ENCODE results near the gene MINPP1.
"Not testable (repeated sequence)": the region's sequence is repeated elsewhere in the genome, so short reads cannot be mapped to it uniquely, and the experiment has no call there.

Gene MINPP1

DNA sequence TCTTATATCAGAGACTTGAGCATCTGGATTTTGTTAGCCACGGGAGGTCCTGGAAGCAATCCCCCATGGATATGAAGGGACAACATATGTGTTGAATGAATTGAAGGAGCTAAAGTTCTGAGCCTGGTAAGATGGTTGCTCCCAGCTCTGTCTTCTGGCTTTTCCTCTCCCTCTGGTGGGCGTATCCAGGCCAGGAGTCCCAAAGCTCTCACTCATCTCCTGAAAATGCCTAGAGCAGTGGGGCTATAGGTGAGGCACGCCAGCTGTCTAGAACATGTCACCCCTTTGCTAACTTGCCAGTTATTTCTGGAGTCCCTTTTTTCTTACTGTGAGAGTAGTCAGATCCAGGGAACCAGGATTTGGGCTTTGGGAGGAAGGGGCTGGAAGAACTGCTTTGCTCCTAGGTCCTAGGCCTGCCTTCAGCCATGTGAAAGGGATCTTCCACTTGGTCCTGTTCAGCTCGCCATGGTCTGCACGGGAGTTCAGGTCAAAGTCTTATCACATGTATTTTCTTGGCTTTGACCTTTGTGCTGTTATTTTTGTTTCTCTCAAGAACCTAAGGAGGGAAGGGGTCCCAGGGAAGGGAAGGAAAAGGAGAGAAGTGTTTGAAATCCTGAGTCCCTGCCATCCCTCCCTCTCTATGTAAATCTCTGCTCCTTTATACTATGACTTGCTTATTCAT, 73.6 kb downstream of the MINPP1 start:
- no peak for DNase-seq

DNA sequence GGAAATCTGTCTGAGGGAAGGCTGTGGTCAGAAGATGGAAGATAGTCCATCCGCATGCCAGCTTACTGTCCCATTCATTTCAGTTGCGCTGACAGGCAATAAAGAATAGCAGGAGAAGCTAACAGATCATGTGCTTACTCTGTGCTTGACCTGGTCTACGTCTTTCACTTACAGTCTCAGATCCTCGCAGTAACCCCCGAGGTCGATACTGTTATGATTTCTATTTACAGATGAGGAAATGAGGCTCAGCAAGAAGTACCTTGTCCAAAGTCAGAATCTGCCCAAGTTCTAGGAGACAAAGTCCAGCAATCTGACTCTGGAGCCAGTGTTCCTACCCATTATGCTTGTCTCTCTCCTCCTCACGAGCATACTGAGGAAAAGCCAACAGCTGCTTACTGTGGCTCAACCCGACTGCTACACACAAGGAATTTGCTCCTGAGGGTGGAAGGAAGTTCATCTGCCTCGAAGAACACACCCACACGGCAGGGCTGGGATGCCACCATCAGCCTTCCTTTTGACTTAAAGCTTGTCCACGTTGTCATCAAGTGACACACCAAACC, 74.2 kb downstream of the MINPP1 start:
- DNase-seq, result no peak

DNA sequence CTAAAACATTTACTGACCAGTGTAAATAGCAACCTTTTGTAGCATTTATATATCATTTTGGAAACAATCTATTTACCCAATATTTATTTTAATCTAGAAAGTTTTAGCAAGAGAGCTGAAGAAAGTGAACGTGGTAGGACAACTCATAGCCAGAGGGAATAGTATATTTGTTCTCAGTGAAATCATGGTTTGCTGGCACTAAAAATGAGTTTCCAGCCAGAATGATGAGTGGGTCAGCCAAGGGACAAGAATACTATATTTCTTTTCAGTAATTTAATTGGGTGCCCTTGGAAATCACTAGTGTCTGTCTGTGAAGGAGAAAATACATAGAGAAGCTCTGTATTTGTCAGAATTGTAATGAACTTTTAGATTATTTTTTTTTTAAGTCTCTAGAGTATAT, 74.9 kb downstream of the MINPP1 start:
- DNase-seq, result no peak

DNA sequence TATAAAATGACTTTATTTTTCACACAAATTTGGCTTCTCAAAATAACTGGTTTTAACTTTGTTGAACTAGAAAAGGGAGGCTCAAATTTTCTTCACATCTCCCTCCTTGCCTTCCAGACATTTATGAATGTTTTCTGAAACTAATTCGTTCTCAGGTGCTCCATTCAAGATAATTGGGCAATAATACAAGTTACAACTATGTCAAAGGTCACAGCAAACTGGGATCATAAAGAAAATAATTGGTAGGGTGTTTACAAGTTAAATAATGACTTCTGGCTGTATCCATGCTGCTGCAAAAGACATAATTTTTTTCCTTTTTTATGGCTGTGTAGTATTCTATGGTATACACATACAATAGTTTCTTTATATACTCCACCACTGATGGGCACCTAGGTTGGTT, 75.3 kb downstream of the MINPP1 start:
- DNase-seq, result no peak

DNA sequence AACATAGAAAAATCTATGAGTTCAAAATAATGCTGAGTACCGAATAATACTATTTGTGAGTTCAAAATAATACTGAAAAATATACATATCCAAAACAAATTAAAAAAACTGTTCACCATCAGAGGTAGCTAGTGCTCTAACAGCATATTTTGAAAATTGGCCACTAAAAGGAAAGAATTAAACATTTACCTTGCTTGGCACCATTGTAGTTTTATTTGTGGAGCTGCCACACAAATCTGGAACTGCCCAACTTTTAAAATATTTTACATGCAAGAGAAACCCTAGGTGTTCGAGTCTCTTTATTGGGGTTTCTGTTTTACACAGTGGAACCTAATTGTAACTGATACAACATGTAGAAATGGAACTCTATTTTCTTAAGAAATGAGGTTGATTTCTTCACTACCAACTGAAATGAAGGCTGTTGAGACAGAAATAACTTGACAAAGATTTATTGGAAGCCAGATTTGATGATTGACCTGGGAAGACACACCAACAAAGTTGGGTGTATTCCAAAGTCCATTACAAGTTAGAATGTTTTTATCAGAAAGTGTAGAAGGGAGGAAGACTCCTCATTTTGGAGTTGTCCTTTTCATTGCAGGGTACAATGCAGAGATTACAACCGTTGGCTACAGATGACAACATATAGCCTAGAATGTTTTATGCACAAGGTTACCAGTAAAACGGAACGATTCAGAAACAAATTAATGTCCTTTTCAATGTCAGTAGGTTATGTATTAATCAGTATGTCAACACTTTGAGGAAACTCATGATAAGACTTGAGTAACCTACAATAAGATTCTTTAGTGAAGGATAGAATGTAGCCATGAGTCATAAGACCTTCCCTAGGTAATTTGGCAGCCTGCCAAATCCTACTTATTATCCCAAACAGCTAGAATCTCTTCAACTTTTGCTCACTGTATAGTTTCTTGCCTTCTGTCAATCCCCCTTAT, 81.1 kb downstream of the MINPP1 start:
- DNase-seq, result peak; percentile 16

DNA sequence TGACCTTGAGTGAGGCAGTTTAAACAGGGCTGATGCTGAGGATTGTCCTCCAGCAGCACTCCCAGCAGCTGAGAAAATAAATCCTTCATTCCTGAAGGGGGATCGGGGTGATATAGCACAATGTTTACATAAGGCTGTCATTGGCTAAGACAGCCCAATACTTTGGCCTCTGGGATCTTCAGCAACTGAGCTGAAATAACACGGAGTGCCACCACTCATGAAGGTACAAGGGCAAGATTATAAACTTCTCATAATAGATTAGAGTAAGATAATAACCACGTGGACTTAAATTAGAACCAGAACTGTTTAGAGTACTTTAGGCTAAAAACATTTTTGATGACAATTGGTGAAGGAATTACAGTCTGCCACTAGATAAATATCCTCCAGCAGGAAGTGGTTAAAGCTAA, 85.0 kb downstream of the MINPP1 start:
- no peak for DNase-seq

DNA sequence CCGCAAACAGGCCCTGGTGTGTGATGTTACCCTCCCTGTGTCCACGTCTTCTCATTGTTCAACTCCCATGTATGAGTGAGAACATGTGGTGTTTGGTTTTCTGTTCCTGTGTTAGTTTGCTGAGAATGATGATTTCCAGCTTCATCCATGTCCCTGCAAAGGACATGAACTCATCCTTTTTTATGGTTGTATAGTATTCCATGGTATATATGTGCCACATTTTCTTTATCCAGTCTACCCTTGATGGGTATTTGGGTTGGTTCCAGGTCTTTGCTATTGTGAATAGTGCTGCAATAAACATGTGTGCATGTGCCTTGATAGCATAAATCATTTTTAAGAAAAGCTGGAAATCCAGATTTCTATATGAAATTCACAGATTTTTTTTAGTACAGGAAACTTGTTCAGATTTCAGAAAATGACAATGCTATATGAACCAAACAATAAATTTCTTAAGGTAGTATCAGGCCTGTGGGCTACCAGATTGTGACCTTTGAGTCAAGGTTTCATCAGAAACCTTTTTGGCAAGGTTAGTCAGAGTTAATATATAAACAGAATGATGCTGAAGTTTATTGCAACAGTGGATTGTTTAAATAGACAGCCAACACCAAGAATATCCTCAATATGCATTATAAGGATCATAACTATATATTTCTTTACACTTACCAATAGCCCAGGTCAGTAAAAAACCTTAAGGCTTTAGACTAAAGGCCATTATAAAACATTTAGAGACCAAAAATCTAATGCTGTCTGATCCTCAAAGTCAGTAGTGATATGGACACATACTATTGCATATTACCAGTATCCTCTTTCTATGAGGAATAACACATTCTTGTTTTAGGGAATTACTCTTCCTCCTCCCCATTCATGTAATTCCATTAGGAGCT, 86.3 kb downstream of the MINPP1 start:
- DNase-seq, result no peak

DNA sequence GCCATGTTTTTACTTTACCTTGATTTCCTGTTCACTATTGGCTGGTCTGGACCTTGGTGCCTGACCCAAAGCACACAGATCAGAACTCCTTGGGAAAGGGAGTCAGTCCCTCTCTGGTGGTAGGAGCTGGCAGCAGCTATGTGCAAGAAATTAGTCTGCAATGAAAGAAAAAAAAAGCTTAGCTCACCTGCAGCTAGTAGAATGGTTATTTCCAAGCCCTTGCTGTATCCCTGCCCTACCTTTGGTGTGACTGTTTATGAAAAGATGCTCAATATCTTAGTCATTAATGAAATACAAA, 86.8 kb downstream of the MINPP1 start:
- no peak for DNase-seq

DNA sequence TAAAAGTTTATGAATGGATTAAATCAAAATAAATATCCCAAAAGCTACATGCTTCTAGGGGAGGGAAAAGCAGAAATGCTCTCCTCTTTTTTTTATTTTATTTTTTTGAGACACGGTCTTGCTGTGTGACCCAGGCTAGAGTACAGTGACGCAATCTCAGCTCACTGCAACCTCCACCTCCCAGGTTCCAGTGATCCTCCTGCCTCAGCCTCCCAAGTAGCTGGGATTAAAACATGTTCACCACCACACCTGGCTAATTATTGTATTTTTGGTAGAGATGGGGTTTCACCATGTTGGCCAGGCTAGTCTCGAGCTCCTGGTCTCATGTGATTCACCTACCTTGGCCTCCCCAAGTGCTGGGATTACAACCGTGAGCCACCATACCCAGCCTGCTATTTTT, 88.2 kb downstream of the MINPP1 start:
- DNase-seq, result not testable (repeated sequence)

DNA sequence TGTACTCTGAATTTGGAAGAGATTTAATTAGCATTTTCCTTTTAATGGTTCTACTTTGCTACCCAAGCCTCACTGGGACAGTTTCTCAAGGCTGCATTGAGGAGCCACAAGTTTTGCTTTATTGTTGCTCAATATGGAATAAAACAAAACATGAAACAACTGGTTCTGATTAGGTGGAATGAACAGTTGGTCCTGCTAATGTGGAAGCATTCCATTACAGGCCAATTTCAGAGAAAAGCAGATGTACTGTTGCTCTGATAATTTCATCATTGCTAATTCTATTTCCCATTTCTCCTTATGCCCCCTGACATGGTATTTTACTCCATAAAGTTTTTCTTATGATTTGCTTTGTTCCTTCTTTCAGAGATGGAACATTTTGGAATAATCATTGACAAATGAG, 89.0 kb downstream of the MINPP1 start:
- no peak for DNase-seq

DNA sequence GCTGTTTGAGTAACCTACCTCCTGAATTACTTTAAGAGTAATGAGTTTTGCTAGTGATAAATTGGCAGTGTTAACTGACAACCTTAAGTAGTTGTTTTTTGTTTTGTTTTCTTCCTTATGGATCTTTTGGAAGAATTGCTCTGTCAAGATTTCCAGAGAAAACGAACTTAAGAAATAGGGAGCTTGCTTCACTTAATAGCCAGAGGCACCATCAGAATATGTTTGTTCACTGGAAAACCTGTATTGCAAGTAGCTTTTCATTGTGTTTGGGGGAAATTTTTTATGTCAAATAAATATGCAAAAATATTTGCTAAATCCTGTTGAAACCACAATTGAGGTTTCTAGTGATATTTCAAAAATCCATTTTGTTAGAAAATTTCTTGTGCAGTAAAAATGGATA, 89.5 kb downstream of the MINPP1 start:
- no peak for DNase-seq

DNA sequence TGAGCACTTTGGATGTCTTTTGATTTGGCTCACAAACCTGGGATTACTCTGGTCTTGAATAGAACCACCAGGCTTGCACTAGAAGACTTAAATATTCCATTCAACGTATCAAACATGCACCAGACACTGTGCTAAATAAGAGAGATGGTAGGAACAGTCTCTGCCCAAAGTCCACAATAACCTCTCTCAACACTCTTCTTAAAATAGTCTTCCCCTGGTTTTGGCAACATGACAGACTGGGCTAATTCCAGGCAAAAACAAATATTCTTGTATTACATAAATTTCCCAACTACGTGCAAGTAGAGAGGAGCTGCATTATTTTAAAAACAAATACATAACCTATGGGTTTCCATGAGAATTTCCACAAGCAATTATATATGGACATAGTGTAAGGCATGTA, 90.2 kb downstream of the MINPP1 start:
- no peak for DNase-seq

DNA sequence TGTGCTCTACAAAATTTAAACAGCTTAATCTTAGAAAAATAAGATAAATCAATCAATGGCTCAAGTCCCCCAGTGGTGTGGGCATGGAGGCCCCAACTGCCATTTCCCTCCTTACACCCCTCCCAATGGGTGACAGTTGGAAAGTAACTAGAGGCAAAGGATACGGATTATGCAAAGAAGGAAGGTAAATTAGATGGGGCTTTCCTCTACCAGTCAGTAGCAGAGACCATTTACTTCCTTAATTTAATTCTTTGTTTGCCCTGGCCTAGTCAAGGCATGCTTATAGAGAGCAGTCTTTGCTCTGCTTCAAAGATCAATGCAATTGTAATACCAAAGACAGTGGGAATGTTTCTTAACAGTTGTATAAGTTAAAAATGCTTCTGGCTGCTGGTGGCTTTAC, 91.7 kb downstream of the MINPP1 start:
- no peak for DNase-seq

DNA sequence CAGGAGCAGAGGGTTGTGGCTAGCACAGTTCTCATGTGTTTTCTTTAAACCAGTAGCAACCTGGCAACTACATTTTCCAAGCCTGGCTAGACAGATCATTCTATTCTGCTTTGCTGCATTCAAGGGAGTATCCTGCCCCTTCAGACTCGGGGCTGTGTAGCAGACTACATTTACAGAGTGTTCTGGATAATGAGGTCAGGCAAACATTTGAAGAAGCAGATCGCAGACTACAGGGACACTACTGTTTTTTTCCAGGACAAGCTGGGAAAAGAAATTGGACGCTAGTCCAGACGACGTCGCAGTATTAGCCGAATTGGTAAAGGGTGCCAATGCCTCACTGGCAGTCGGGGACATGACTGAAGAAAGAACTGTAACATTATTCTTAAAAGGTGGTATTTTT, 94.0 kb downstream of the MINPP1 start:
- DNase-seq, result no peak

DNA sequence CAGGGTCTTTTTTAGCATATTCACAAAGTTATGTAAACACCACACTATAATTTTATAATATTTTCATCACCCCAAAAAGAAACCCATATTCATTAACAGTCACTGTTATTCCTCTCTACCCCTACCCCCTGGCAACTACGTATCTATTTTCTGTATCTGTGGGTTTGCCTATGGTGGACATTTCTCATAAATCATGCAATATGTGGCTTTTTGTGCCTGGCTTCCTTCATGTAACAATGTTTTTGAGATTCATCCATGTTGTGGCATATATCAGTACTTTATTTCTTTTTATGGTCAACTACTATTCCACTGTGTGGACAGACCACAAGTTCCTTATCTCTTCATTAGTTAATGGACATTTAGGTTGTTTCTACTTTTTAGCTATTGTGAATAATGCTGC, 95.9 kb downstream of the MINPP1 start:
- DNase-seq, result no peak
